CD4-positive, alpha-beta T cell (primary cell): ENCODE measurements around the gene CAMK2B. TPM values are rescaled to one million over a fixed set of nuclear protein-coding genes. Genes with fewer than 3 reads are reported as not detected.

Experiments
- ATAC-seq: fragments of 200-7000 bp; cut with Tn5 transposase; one replicate; pipeline ENCODE4 v1.10.0; 2022; ENCODE audit warnings: mild to moderate bottlenecking; ENCODE audit not compliant: poor library complexity
- CTCF ChIA-PET: fragments of 350-600 bp; sonication (Branson Sonifier 250); formaldehyde crosslinking; loops from one replicate; lab custom pipeline; 2021; ENCODE audit warnings: antibody characterized with exemption, inconsistent platforms; lab: Charles Lee
- POLR2A ChIA-PET: fragments of 350-600 bp; sonication (Branson Sonifier 250); formaldehyde crosslinking; loops from one replicate; lab custom pipeline; 2021; ENCODE audit warnings: antibody characterized with exemption, inconsistent platforms; lab: Charles Lee
- DNase-seq, 14 experiments: peaks; one replicate each; pipeline ENCODE4 v3.0.0-alpha.2; 2013 to 2020; ENCODE audit warnings: mixed read lengths in 2 of 14
- H3K27ac ChIP-seq, 2 donors: one replicate each; pipeline versions ENCODE4 v1.5.1 to v1.7.0; 2013; ENCODE audit warnings: low read length in 2 of 2, low read depth in 1 of 2, mild to moderate bottlenecking in 1 of 2
- H3K27me3 ChIP-seq, 2 experiments: 1 replicate in 1 of 2; 2 replicates in 1 of 2; pipeline versions ENCODE4 v1.6.1 to v1.7.0; 2013; ENCODE audit warnings: low read length in 2 of 2, control low read depth in 1 of 2, mild to moderate bottlenecking in 1 of 2, moderate library complexity in 1 of 2; ENCODE audit not compliant: insufficient read depth in 2 of 2, control insufficient read depth in 1 of 2
- H3K36me3 ChIP-seq: one replicate; pipeline ENCODE4 v1.6.1; 2013; ENCODE audit warnings: low read length, control low read depth; ENCODE audit not compliant: insufficient read depth
- H3K4me1 ChIP-seq: one replicate; pipeline ENCODE4 v1.6.1; 2013; ENCODE audit warnings: low read length, control low read depth; ENCODE audit not compliant: insufficient read depth
- H3K4me3 ChIP-seq: one replicate; pipeline ENCODE4 v1.5.1; 2013; ENCODE audit warnings: mild to moderate bottlenecking, low read length, moderate library complexity
- H3K9me3 ChIP-seq, 2 experiments: 1 replicate in 1 of 2; 2 replicates in 1 of 2; pipeline versions ENCODE4 v1.6.1 to v1.7.0; 2013; ENCODE audit warnings: low read length in 2 of 2, mild to moderate bottlenecking in 2 of 2, control low read depth in 1 of 2, moderate library complexity in 1 of 2; ENCODE audit not compliant: control insufficient read depth in 1 of 2, insufficient read depth in 1 of 2
- H3K27ac Mint-ChIP-seq: one replicate; pipeline ENCODE4 v1.8.0; 2020; ENCODE audit warnings: mixed read lengths
- H3K27me3 Mint-ChIP-seq: one replicate; pipeline ENCODE4 v1.8.0; 2021; ENCODE audit warnings: mixed read lengths
- H3K36me3 Mint-ChIP-seq: one replicate; pipeline ENCODE4 v1.8.0; 2021; ENCODE audit warnings: low read depth, mixed read lengths
- H3K4me1 Mint-ChIP-seq: one replicate; pipeline ENCODE4 v1.8.0; 2021; ENCODE audit warnings: low read depth, mixed read lengths
- H3K4me3 Mint-ChIP-seq: one replicate; pipeline ENCODE4 v1.8.0; 2020; ENCODE audit warnings: mild to moderate bottlenecking, mixed read lengths
- H3K9me3 Mint-ChIP-seq: one replicate; pipeline ENCODE4 v1.8.0; 2020; ENCODE audit warnings: mixed read lengths
- intact Hi-C, 2 experiments: fragments of 100-400 bp; cut with DNase I in 1 of 2; cut with micrococcal nuclease in 1 of 2; formaldehyde crosslinking; loops; one replicate each; pipeline versions ENCODE4 v1.15.1 to v1.9.0; 2023 to 2025; cut with DNase I, micrococcal nuclease
- total RNA-seq, 174 experiments: library from RNA in 2 of 174; stranded (reverse) in 2 of 174; gene quantifications; one replicate each; pipeline ENCODE4 v1.2.3 and lab custom pipeline; 2021 to 2026
- TF ChIP-seq, protein P1 (sequence below): fragments of 200-600 bp; IDR thresholded peaks from one replicate; pipeline ENCODE4 v1.8.0; 2022; ENCODE audit warnings: antibody characterized with exemption, mild to moderate bottlenecking

Gene CAMK2B
- total RNA-seq, 2 experiments from 2014 or later: not detected

GRCh38 chr7:44213206-44213876 lies 112.1 kb downstream of the CAMK2B start:
- H3K36me3 ChIP-seq: peaks cover 53% of the 10 kb centered on the region
- no peaks in the 10 kb centered on the region for H3K27me3 ChIP-seq
- intact Hi-C loops: no loop called here
- H3K4me3 ChIP-seq: no peak overlapping the region
- H3K27ac ChIP-seq: no peak overlapping the region
- H3K9me3 ChIP-seq: no peaks in the 10 kb centered on the region
- Mint-ChIP-seq H3K4me1 (no peaks in the 10 kb centered on the region), H3K27me3 (no peaks in the 10 kb centered on the region), H3K9me3 (no peaks in the 10 kb centered on the region), H3K4me3 (no peak overlapping the region), H3K27ac (no peak overlapping the region), H3K36me3 (peaks cover 52% of the 10 kb centered on the region)
- no peak for DNase-seq
- ChIA-PET CTCF (no interaction called here), POLR2A (interaction anchor here (1.3 kb wide), 1 partner anchor 277 kb away, joined by 3 read pairs; no protein-coding TSS in a partner anchor)
- TF ChIP-seq, protein P1, sequence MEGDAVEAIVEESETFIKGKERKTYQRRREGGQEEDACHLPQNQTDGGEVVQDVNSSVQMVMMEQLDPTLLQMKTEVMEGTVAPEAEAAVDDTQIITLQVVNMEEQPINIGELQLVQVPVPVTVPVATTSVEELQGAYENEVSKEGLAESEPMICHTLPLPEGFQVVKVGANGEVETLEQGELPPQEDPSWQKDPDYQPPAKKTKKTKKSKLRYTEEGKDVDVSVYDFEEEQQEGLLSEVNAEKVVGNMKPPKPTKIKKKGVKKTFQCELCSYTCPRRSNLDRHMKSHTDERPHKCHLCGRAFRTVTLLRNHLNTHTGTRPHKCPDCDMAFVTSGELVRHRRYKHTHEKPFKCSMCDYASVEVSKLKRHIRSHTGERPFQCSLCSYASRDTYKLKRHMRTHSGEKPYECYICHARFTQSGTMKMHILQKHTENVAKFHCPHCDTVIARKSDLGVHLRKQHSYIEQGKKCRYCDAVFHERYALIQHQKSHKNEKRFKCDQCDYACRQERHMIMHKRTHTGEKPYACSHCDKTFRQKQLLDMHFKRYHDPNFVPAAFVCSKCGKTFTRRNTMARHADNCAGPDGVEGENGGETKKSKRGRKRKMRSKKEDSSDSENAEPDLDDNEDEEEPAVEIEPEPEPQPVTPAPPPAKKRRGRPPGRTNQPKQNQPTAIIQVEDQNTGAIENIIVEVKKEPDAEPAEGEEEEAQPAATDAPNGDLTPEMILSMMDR: no peak
- peak; percentile 8 for ATAC-seq
- no peaks in the 10 kb centered on the region for H3K4me1 ChIP-seq

DNA sequence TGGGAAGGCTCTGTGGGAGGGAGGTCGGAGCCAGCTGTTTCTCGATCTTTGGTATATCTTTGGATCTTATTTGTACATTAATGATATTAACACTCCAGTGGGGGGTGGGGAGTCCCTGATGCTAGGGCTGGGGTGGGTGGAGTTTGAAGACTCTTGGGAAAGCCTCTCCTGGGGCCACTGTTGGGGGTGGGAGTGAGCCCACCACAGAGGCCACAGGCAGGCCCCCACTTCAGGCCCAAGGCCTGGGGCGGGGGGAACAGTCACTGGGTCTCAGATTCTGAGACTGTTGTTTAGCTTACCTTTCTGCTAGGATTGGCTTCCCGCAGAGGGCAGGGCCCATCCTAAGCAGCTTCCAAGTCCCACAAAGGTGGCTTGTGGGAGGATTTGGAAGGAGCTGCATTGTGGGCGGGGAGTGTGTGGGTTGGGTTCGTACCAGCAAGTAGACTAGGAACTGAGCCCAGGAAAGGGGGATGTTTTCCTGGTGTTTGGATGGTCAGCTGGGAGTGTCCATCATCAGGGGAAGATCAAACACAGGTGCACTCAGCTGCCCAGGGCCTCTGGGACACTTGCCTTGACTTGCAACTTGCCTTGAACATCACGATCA lies 112.7 kb downstream of the CAMK2B start:
- Histone ChIP-seq H3K9me3 (no peaks in the 10 kb centered on the region), H3K27me3 (no peaks in the 10 kb centered on the region), H3K36me3 (peaks cover 60% of the 10 kb centered on the region), H3K27ac (no peak overlapping the region), H3K4me1 (no peaks in the 10 kb centered on the region), H3K4me3 (no peak overlapping the region)
- Mint-ChIP-seq H3K4me1 (no peaks in the 10 kb centered on the region), H3K27ac (no peak overlapping the region), H3K4me3 (no peak overlapping the region), H3K27me3 (no peaks in the 10 kb centered on the region), H3K9me3 (no peaks in the 10 kb centered on the region), H3K36me3 (peaks cover 59% of the 10 kb centered on the region)
- ATAC-seq (no peak), DNase-seq (no peak)
- TF ChIP-seq, protein P1: no peak
- intact Hi-C loops: no loop called here
- CTCF ChIA-PET: no interaction called here
- POLR2A ChIA-PET: interaction anchor here (1.3 kb wide), 1 partner anchor 277 kb away, joined by 3 read pairs; no protein-coding TSS in a partner anchor

DNA sequence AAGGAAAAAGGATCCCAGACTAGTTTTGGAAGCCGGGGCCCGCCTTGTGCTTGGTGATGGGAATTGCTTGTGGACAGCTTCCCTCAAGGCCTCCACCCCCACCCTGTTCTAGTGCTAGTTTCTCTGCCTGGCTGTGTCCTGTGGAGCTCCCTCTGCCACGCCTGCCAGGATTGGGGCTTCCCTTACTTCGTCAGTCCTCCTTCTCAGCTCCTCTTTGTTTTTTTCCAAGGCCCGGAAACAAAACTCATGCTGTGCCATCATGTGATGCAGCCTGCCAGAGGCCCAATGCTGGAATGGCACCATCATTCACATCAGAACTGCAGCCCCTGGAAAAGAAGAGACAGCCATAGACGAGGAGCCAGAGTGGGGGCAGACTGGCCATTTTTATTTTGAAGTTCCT lies 113.4 kb downstream of the CAMK2B start:
- no peak for DNase-seq
- CTCF ChIA-PET: no interaction called here

More for the DNA sequence above, 113.4 kb downstream of the CAMK2B start:
- Histone ChIP-seq H3K9me3 (no peaks in the 10 kb centered on the region), H3K36me3 (peaks cover 67% of the 10 kb centered on the region), H3K27ac (no peak overlapping the region), H3K27me3 (no peaks in the 10 kb centered on the region), H3K4me1 (no peaks in the 10 kb centered on the region), H3K4me3 (no peak overlapping the region)
- no peak overlapping the region for H3K27ac Mint-ChIP-seq
- TF ChIP-seq, protein P1: no peak
- intact Hi-C loops: no loop called here
- H3K4me1 Mint-ChIP-seq: no peaks in the 10 kb centered on the region
- no peaks in the 10 kb centered on the region for H3K9me3 Mint-ChIP-seq
- POLR2A ChIA-PET: interaction anchor here (1.3 kb wide), 1 partner anchor 278 kb away, joined by 3 read pairs; no protein-coding TSS in a partner anchor
- peaks cover 63% of the 10 kb centered on the region for H3K36me3 Mint-ChIP-seq
- H3K27me3 Mint-ChIP-seq: no peaks in the 10 kb centered on the region
- ATAC-seq: no peak
- H3K4me3 Mint-ChIP-seq: no peak overlapping the region
